ENCODE data around the gene PGR.

DNA sequence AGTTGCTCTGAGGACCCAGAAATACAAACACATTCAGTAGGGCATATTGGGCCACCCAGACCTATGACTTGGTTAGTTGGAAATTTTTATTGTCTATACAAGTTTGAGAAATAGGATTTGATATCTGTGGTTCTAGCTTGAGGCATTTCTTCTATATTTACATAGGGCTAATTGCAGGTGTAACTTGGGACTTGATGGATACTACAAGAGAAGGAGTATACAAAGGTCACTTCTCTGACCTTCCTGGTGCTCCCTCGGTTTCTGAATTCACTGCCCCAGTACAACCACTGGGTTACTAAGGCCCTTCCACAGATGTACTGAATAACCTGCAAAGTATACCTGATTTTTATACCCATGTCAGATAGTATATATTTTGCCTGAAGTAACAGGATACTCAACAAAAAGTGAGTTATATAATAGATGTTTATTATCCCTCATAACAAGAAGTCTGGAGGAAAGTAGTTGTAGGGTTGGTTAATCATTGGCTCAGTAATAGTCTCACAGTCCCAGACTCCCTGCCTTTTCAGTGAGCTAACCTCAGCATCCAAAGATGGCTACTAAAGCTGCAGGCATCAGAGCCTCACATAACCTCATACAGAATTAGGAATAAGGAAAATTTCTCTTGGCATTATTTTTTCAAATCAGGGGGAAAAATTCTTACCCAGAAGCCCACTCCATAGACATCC lies 8.8 kb upstream of the PGR start:
- TF ChIP-seq, protein P1, sequence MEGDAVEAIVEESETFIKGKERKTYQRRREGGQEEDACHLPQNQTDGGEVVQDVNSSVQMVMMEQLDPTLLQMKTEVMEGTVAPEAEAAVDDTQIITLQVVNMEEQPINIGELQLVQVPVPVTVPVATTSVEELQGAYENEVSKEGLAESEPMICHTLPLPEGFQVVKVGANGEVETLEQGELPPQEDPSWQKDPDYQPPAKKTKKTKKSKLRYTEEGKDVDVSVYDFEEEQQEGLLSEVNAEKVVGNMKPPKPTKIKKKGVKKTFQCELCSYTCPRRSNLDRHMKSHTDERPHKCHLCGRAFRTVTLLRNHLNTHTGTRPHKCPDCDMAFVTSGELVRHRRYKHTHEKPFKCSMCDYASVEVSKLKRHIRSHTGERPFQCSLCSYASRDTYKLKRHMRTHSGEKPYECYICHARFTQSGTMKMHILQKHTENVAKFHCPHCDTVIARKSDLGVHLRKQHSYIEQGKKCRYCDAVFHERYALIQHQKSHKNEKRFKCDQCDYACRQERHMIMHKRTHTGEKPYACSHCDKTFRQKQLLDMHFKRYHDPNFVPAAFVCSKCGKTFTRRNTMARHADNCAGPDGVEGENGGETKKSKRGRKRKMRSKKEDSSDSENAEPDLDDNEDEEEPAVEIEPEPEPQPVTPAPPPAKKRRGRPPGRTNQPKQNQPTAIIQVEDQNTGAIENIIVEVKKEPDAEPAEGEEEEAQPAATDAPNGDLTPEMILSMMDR (conservative IDR thresholded peaks at IDR 0.05; ENCODE audit: low read depth, low read length): no peak
- TF ChIP-seq EZH2 (IDR thresholded peaks at IDR 0.05; ENCODE audit: low read length, unreplicated experiment): no peak
- no peak for TF ChIP-seq EZH2phosphoT487 (IDR thresholded peaks at IDR 0.05; ENCODE audit: borderline replicate concordance, low read length)
